Measurements from ENCODE around the gene INSYN1.

DNA sequence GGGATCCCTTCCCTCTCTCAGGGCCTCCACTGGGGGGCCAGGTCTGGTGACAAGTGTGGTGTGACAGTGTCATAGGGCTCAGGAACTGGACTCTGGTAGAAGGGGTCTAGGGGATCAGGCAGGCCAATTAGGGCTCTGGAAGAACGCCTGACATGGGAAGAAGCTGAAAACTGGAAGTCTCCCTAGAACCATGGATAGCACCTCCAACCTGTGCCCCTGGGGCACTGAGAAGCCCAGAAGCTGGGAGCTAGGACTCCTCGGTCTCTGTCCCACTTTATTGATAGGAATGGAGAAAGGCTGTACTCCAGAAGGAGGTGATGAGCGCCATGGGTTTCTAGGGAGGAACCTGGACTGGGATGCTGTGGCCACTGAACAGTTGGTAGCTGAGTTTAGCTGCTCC, 30.7 kb downstream of the INSYN1 start:
- no peak for TF ChIP-seq EZH2phosphoT487 (IDR thresholded peaks at IDR 0.05; ENCODE audit: unreplicated experiment)
- TF ChIP-seq, protein P1, sequence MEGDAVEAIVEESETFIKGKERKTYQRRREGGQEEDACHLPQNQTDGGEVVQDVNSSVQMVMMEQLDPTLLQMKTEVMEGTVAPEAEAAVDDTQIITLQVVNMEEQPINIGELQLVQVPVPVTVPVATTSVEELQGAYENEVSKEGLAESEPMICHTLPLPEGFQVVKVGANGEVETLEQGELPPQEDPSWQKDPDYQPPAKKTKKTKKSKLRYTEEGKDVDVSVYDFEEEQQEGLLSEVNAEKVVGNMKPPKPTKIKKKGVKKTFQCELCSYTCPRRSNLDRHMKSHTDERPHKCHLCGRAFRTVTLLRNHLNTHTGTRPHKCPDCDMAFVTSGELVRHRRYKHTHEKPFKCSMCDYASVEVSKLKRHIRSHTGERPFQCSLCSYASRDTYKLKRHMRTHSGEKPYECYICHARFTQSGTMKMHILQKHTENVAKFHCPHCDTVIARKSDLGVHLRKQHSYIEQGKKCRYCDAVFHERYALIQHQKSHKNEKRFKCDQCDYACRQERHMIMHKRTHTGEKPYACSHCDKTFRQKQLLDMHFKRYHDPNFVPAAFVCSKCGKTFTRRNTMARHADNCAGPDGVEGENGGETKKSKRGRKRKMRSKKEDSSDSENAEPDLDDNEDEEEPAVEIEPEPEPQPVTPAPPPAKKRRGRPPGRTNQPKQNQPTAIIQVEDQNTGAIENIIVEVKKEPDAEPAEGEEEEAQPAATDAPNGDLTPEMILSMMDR (conservative IDR thresholded peaks at IDR 0.05; ENCODE audit: low read depth in 2 of 2), result no peak
